Duodenal mucosa (tissue), 2 donors: Measurements from ENCODE around the gene ATP11A.

Experiments used
- H3K27ac ChIP-seq: one replicate; pipeline ENCODE4 v1.7.0; 2013; ENCODE audit warnings: low read depth, low read length
- H3K27me3 ChIP-seq, 2 donors: one replicate each; pipeline ENCODE4 v1.7.0; 2013; ENCODE audit warnings: low read length in 2 of 2, control low read depth in 1 of 2; ENCODE audit not compliant: insufficient read depth in 2 of 2, control insufficient read depth in 1 of 2
- H3K36me3 ChIP-seq, 2 donors: one replicate each; pipeline ENCODE4 v1.7.0; 2013; ENCODE audit warnings: low read length in 2 of 2, control low read depth in 1 of 2; ENCODE audit not compliant: insufficient read depth in 2 of 2, control insufficient read depth in 1 of 2
- H3K4me1 ChIP-seq, 2 donors: one replicate each; pipeline ENCODE4 v1.7.0; 2013; ENCODE audit warnings: low read length in 2 of 2, control low read depth in 1 of 2; ENCODE audit not compliant: insufficient read depth in 2 of 2, control insufficient read depth in 1 of 2
- H3K4me3 ChIP-seq, 2 donors: one replicate each; pipeline ENCODE4 v1.7.0; 2013; ENCODE audit warnings: low read length in 2 of 2, low read depth in 1 of 2
- H3K9ac ChIP-seq, 2 donors: one replicate each; pipeline ENCODE4 v1.7.0; 2013; ENCODE audit warnings: low read length in 2 of 2, low read depth in 1 of 2
- H3K9me3 ChIP-seq, 2 donors: one replicate each; pipeline ENCODE4 v1.7.0; 2013; ENCODE audit warnings: low read length in 2 of 2, control low read depth in 1 of 2; ENCODE audit not compliant: control insufficient read depth in 1 of 2

The ATP11A gene

DNA sequence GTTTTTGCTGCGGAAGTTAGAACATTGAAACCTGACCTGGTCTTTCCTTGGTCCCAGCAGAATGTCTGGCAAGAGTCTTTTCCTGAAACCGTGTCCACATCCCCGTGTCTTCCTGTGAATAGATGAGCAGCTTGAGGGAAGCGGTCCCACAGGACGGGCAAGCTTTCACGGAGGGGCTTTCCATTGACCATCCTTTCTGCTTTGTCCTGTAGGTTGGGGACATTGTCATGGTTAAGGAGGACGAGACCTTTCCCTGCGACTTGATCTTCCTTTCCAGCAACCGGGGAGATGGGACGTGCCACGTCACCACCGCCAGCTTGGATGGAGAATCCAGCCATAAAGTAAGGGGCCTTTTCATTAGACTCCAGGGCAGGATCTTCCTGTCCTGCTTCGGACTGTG, 126.0 kb downstream of the ATP11A start:
- Histone ChIP-seq H3K4me3 (no peak overlapping the region), H3K9me3 (no peaks in the 10 kb centered on the region), H3K9ac (no peak overlapping the region), H3K36me3 (peaks cover 27 to 64% of the 10 kb centered on the region in 2 donors), H3K27ac (no peak overlapping the region), H3K27me3 (no peaks in the 10 kb centered on the region), H3K4me1 (no peaks in the 10 kb centered on the region)

DNA sequence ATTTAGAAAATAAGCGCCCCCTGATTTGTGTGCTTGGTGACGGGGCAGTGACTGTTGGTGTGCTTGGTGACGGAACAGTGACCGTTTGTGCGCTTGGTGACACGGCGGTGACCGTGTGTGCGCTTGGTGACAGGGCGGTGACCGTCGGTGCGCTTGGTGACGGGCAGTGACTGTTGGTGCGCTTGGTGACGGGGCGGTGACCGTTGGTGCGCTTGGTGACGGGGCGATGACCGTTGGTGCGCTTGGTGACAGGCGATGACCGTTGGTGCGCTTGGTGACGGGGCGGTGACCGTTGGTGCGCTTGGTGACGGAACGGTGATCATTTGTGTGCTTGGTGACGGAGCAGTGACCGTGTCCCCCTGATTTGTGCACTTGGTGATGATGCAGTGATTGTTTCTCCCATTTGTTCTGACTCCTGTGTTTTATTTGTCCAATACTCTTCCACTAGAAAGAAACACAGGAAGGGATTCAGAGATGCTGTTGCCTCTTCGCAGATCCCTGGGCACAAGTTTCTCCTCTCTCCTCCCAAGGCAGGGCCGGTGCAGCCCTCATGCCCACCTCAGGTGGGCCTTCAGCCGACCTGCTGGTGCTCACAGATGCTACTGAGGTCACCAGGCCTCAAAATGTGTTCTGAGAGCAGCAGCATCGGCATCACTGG, 128.3 kb downstream of the ATP11A start:
- H3K4me3 ChIP-seq: no peak overlapping the region
- H3K36me3 ChIP-seq: peaks cover 24 to 64% of the 10 kb centered on the region in 2 donors
- H3K4me1 ChIP-seq: no peaks in the 10 kb centered on the region
- H3K27ac ChIP-seq: no peak overlapping the region
- no peaks in the 10 kb centered on the region for H3K27me3 ChIP-seq
- no peaks in the 10 kb centered on the region for H3K9me3 ChIP-seq
- H3K9ac ChIP-seq: no peak overlapping the region

DNA sequence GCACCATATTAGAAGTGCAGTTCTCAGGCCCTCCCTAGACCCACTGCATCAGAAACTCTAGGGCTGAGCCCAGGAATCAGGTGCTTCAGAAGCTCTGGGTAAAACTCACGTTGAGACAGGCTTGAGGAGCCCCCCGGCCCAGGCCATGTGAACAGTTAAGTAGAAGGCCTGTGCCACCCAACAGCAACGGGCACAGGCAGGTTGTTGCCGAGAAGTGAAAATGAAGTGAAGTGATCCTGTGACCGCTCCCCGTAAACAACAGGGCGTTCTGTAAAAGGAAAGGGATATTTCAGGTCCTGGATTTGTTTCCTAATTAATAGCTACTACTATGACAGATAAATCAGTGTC, 128.8 kb downstream of the ATP11A start:
- H3K9me3 ChIP-seq: no peaks in the 10 kb centered on the region
- H3K4me3 ChIP-seq: no peak overlapping the region
- no peaks in the 10 kb centered on the region for H3K27me3 ChIP-seq
- H3K27ac ChIP-seq: no peak overlapping the region
- H3K9ac ChIP-seq: no peak overlapping the region
- no peaks in the 10 kb centered on the region for H3K4me1 ChIP-seq
- H3K36me3 ChIP-seq: peaks cover 23 to 65% of the 10 kb centered on the region in 2 donors

DNA sequence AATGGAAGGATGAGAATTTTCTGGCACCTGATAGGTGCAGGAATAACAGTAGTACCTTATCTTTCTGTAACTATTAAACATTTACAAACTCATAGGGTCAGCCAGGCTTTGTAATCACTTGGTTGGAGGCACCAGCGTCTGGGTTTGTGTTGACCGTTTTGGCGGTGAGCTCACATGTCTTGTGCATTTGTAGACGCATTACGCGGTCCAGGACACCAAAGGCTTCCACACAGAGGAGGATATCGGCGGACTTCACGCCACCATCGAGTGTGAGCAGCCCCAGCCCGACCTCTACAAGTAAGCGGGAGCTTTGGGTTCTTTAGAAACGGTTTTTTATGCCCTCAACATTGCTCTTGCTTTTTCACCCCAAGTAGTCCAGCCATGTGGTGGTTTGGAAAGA, 129.3 kb downstream of the ATP11A start:
- no peak overlapping the region for H3K9ac ChIP-seq
- peaks cover 25 to 67% of the 10 kb centered on the region in 2 donors for H3K36me3 ChIP-seq

DNA sequence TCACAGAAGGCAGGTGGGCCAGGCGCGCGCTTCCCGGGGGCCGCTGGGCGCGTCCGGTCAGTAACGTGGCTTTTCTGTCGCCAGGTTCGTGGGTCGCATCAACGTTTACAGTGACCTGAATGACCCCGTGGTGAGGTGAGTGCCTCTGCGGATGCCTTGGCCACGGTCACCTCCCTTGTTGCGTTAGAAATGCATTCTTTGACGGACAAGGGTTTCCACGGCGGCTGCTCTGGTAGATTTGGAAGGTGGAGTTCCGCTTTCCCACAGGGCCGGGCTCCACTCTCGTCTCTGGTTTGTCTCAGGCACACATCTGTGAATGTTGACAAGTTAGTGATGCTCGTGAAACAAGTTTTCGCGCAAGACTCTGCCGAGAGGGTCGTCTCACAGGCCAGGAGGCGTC, 130.0 kb downstream of the ATP11A start:
- Histone ChIP-seq H3K27me3 (no peaks in the 10 kb centered on the region), H3K9me3 (no peaks in the 10 kb centered on the region), H3K36me3 (peaks cover 25 to 73% of the 10 kb centered on the region in 2 donors), H3K4me1 (no peaks in the 10 kb centered on the region), H3K27ac (no peak overlapping the region), H3K9ac (no peak overlapping the region), H3K4me3 (no peak overlapping the region)

More for the DNA sequence above, 129.3 kb downstream of the ATP11A start:
- H3K27ac ChIP-seq: no peak overlapping the region
- H3K4me3 ChIP-seq: no peak overlapping the region
- H3K27me3 ChIP-seq: no peaks in the 10 kb centered on the region
- H3K4me1 ChIP-seq: no peaks in the 10 kb centered on the region
- H3K9me3 ChIP-seq: no peaks in the 10 kb centered on the region

DNA sequence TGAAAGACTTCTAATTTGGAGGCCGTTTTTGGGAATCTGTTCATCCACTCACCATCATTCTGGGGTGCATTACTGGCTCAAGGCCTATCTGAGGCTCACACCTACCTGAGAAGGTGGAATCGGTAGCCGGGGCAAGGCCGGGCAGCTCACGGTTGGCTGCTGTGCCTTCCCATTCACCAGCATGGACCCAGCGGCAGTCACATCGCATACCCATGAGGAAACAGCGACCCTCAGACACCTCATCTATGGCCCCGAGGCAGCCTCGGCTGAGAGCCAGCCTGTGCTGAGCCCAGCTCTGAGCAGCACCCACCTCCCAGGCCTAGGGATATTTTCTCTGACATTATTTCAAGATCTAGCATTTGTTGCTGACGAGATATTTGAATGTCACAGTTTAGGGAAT, 130.5 kb downstream of the ATP11A start:
- Histone ChIP-seq H3K27ac (no peak overlapping the region), H3K9ac (no peak overlapping the region), H3K9me3 (no peaks in the 10 kb centered on the region), H3K36me3 (peaks cover 24 to 73% of the 10 kb centered on the region in 2 donors), H3K4me1 (no peaks in the 10 kb centered on the region), H3K4me3 (no peak overlapping the region), H3K27me3 (no peaks in the 10 kb centered on the region)

DNA sequence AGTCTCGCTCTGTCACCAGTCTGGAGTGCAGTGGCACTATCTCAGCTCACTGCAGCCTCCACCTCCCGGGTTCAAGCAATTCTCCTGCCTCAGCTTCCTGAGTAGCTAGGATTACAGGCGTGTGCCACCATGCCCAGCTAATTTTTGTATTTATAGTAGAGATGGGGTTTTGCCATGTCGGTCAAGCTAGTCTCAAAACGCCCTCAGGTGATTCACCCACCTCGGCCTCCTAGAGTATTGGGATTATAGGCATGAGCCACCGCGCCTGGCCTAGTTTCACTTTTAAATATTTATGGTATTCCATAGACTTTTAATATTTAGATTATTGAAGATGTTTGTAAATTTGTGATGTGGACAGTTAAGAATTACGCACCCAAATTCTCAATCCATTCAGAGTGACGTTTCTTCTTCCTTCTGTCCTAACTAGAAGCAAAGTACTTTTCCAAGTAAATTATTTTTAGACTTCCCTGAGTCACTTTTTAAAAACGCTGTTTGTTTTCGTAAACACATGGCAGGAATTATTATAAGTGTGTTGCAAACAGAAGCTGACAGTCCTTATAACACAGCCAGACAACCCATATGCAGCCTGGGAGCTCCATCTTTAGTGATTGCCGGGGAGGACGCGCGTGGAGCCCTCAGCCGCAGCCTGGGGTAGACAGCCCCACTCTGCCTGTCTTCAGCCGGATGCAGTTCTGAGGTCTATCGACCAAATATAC, 131.7 kb downstream of the ATP11A start:
- peaks cover 17 to 73% of the 10 kb centered on the region in 2 donors for H3K36me3 ChIP-seq
- no peak overlapping the region for H3K27ac ChIP-seq
- no peaks in the 10 kb centered on the region for H3K4me1 ChIP-seq
- H3K27me3 ChIP-seq: no peaks in the 10 kb centered on the region
- no peaks in the 10 kb centered on the region for H3K9me3 ChIP-seq
- no peak overlapping the region for H3K9ac ChIP-seq
- H3K4me3 ChIP-seq: no peak overlapping the region

DNA sequence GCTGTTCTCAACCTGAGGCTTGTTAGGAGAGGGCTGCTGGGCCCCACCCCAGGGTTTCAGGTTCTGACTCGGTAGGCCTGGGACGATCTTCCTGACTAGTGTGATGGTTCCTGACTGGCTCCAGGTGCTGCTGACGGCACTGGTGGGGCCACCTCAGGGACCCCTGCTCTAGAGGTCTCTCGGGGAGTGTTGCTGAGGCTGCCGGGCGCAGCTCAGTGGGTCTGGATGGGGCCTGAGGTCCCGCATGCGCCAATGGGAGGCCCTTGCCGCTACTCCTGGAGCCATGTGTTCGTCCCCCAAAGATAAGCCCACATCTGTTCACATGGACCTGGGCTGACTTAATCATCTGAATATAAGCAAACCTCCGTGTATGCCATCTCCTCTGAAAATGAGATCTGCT, 133.0 kb downstream of the ATP11A start:
- Histone ChIP-seq H3K4me3 (no peak overlapping the region), H3K27ac (no peak overlapping the region), H3K27me3 (no peaks in the 10 kb centered on the region), H3K36me3 (peaks cover 8 to 78% of the 10 kb centered on the region in 2 donors), H3K4me1 (no peaks in the 10 kb centered on the region), H3K9ac (no peak overlapping the region), H3K9me3 (no peaks in the 10 kb centered on the region)

DNA sequence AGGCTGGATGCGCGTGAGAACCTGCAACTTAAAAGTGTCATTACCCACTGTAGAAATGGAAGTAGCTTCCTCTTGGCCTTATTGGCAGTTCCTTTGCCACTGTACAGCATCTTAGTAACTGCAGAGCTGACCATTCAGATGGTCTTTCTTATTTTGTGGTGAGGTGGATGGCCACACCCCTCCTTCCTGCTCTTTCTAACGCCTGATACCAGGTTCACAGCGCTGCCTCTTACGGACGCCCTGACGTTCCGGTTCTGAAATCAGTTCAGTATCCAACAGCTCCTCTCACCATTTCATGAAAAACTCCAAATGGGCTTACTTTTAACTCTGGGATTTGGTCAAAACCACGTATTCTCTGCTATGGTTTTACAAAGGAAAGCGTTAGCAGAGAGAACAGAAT, 134.6 kb downstream of the ATP11A start:
- no peaks in the 10 kb centered on the region for H3K4me1 ChIP-seq
- H3K4me3 ChIP-seq: no peak overlapping the region
- H3K36me3 ChIP-seq: peaks cover 14 to 78% of the 10 kb centered on the region in 2 donors
- H3K27ac ChIP-seq: no peak overlapping the region
- no peaks in the 10 kb centered on the region for H3K9me3 ChIP-seq
- no peaks in the 10 kb centered on the region for H3K27me3 ChIP-seq
- no peak overlapping the region for H3K9ac ChIP-seq

DNA sequence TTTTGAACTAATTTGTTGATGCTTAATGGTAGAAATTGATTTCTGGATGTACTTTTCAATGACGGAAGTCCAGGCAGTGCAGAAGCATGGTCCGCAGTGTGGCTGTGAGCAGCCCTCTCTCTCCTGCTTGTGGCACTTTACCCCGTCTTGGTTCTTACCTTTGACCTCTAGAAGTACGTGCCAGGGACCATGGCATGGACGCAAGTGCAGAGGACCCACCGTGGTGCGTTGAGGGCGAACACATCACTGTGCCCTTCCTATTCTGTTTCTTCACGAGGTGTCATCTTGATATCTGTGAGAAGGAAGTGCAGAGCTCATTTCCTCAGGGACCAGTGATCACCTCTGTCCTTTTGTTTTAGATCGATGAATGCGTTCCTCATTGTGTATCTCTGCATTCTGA, 135.2 kb downstream of the ATP11A start:
- no peak overlapping the region for H3K27ac ChIP-seq
- no peaks in the 10 kb centered on the region for H3K4me1 ChIP-seq
- H3K27me3 ChIP-seq: no peaks in the 10 kb centered on the region
- H3K9me3 ChIP-seq: no peaks in the 10 kb centered on the region
- H3K4me3 ChIP-seq: no peak overlapping the region
- peaks cover 14 to 74% of the 10 kb centered on the region in 2 donors for H3K36me3 ChIP-seq
- H3K9ac ChIP-seq: no peak overlapping the region
